ENCODE results near the gene RASGRP4. TPM values are rescaled to one million over a fixed set of nuclear protein-coding genes. Genes with fewer than 3 reads are reported as not detected.
A peak's percentile ranks its signal among the peaks of the same experiment; 100 is the strongest.

Gene RASGRP4
- total RNA-seq, 1 donor from 2014 or later, result 3.2 TPM

- intact Hi-C loops (cut with micrococcal nuclease), result no loop called here
- no peak for TF ChIP-seq CTCF (IDR thresholded peaks at IDR 0.05)
- no peak for DNase-seq
- ATAC-seq (ENCODE audit: low read depth), result no peak
- H3K36me3 Mint-ChIP-seq (ENCODE audit: low read depth), result no peaks in the 10 kb centered on the region
- no peak overlapping the region for H3K27ac Mint-ChIP-seq
- ChIA-PET POLR2A (interaction anchor here (0.7 to 3.5 kb wide), 3 partner anchors 9 to 14 kb away, joined by 3 to 21 read pairs (median 7); partner anchors contain the start of gene PSMD8), CTCF (no interaction called here)
- H3K4me3 Mint-ChIP-seq, result peak overlapping the region; percentile 85
- peaks cover 7% of the 10 kb centered on the region for H3K27me3 Mint-ChIP-seq
- peaks cover 19% of the 10 kb centered on the region for H3K4me1 Mint-ChIP-seq
- H3K9me3 Mint-ChIP-seq, result no peaks in the 10 kb centered on the region
Measured at GRCh38 chr19:38360351-38360750, 65.7 kb downstream of the RASGRP4 start.

- CTCF ChIA-PET, result no interaction called here
- H3K36me3 Mint-ChIP-seq (ENCODE audit: low read depth), result no peaks in the 10 kb centered on the region
- peaks cover 7% of the 10 kb centered on the region for H3K27me3 Mint-ChIP-seq
- DNase-seq (no peak), ATAC-seq (ENCODE audit: low read depth) (no peak)
- H3K4me1 Mint-ChIP-seq, result peaks cover 19% of the 10 kb centered on the region
- H3K27ac Mint-ChIP-seq, result no peak overlapping the region
- intact Hi-C loops (cut with micrococcal nuclease), result no loop called here
- TF ChIP-seq CTCF (IDR thresholded peaks at IDR 0.05), result no peak
- H3K9me3 Mint-ChIP-seq, result no peaks in the 10 kb centered on the region
- POLR2A ChIA-PET, result interaction anchor here (0.6 to 2.3 kb wide), 3 partner anchors 8 to 50 kb away, joined by 3 to 7 read pairs (median 7); no protein-coding TSS in a partner anchor
- peak overlapping the region; percentile 28 for H3K4me3 Mint-ChIP-seq
Measured at GRCh38 chr19:38359242-38360021, 66.6 kb downstream of the RASGRP4 start.

Other genes with a start within 250 kb of the RASGRP4 start
- not detected in 2 replicates for gene DPF1, start 202.0 kb downstream of the RASGRP4 start, total RNA-seq
- gene PPP1R14A, start 169.8 kb downstream of the RASGRP4 start, total RNA-seq, result 17.2 and 17.4 TPM in 2 replicates
- 70.3 and 73.4 TPM in 2 replicates for gene SPINT2, start 161.6 kb downstream of the RASGRP4 start, total RNA-seq
- 0.58 TPM in 1 of 2 replicates, not detected in the other for gene C19orf33, start 122.0 kb downstream of the RASGRP4 start, total RNA-seq
- 28.7 and 30.1 TPM in 2 replicates for gene YIF1B, start 110.3 kb downstream of the RASGRP4 start, total RNA-seq
- gene KCNK6, start 106.4 kb downstream of the RASGRP4 start, total RNA-seq, result 3.2 and 4.7 TPM in 2 replicates
- gene CATSPERG, start 90.4 kb downstream of the RASGRP4 start, total RNA-seq, result 11.8 and 22.8 TPM in 2 replicates
- gene PSMD8, start 51.6 kb downstream of the RASGRP4 start, total RNA-seq, result 134 and 138 TPM in 2 replicates
- 0.22 and 1.2 TPM in 2 replicates for gene GGN, start 38.2 kb downstream of the RASGRP4 start, total RNA-seq
- 0.44 and 2.4 TPM in 2 replicates for gene SPRED3, start 37.5 kb downstream of the RASGRP4 start, total RNA-seq
- 38.3 and 40.0 TPM in 2 replicates for gene FAM98C, start 23.1 kb downstream of the RASGRP4 start, total RNA-seq
- 4.1 and 5.1 TPM in 2 replicates for gene RYR1, start 7.5 kb upstream of the RASGRP4 start, total RNA-seq
- 379 and 388 TPM in 2 replicates for gene MAP4K1, start 191.7 kb upstream of the RASGRP4 start, total RNA-seq
- 344 and 385 TPM in 2 replicates for gene EIF3K, start 193.0 kb upstream of the RASGRP4 start, total RNA-seq
- gene ACTN4, start 221.4 kb upstream of the RASGRP4 start, total RNA-seq, result 197 and 198 TPM in 2 replicates